HG02973 (cell line): ENCODE measurements around the gene TMEM218.
A peak's percentile ranks its signal among the peaks of the same experiment; 100 is the strongest.

Source experiments
- ATAC-seq: cut with Tn5 transposase; IDR thresholded peaks from one replicate; pipeline ENCODE4 v1.9.1; 2021; ENCODE audit warnings: moderate library complexity; ENCODE audit not compliant: unreplicated experiment

Gene TMEM218

GRCh38 chr11:125129316-125129993 lies 18.0 kb upstream of the TMEM218 start:
- no peak for ATAC-seq

- ATAC-seq = no peak
Measured at GRCh38 chr11:125128450-125128849, 17.0 kb upstream of the TMEM218 start.

GRCh38 chr11:125124618-125124992 lies 13.2 kb upstream of the TMEM218 start:
- no peak for ATAC-seq

GRCh38 chr11:125123947-125124617 lies 12.7 kb upstream of the TMEM218 start:
- ATAC-seq = peak; percentile 82

GRCh38 chr11:125123194-125123946 lies 11.9 kb upstream of the TMEM218 start:
- no peak for ATAC-seq

GRCh38 chr11:125117429-125117828 lies 6.0 kb upstream of the TMEM218 start:
- ATAC-seq = no peak

GRCh38 chr11:125114518-125114917 lies 3.1 kb upstream of the TMEM218 start:
- ATAC-seq = no peak

- no peak for ATAC-seq
Measured at GRCh38 chr11:125112208-125112604, 780 bp upstream of the TMEM218 start.

GRCh38 chr11:125111001-125111342 lies 454 bp downstream of the TMEM218 start:
- no peak for ATAC-seq

GRCh38 chr11:125110506-125110905 lies 920 bp downstream of the TMEM218 start:
- no peak for ATAC-seq

GRCh38 chr11:125108469-125108868 lies 3.0 kb downstream of the TMEM218 start:
- ATAC-seq = no peak

- no peak for ATAC-seq
Measured at GRCh38 chr11:125105926-125106325, 5.5 kb downstream of the TMEM218 start.

GRCh38 chr11:125102510-125102909 lies 8.9 kb downstream of the TMEM218 start:
- ATAC-seq = no peak

- no peak for ATAC-seq
Measured at GRCh38 chr11:125102025-125102424, 9.4 kb downstream of the TMEM218 start.

- ATAC-seq = no peak
Measured at GRCh38 chr11:125101596-125101995, 9.8 kb downstream of the TMEM218 start.

- no peak for ATAC-seq
Measured at GRCh38 chr11:125100136-125100535, 11.3 kb downstream of the TMEM218 start.

GRCh38 chr11:125094731-125095130 lies 16.7 kb downstream of the TMEM218 start:
- ATAC-seq = no peak

GRCh38 chr11:125093502-125093901 lies 17.9 kb downstream of the TMEM218 start:
- ATAC-seq = no peak

GRCh38 chr11:125092669-125093068 lies 18.8 kb downstream of the TMEM218 start:
- no peak for ATAC-seq

GRCh38 chr11:125091877-125092664 lies 19.4 kb downstream of the TMEM218 start:
- no peak for ATAC-seq

- no peak for ATAC-seq
Measured at GRCh38 chr11:125091247-125091876, 20.1 kb downstream of the TMEM218 start.
